GM12874 (cell line): ENCODE measurements around the gene NEIL1.
A peak's percentile ranks its signal among the peaks of the same experiment; 100 is the strongest.

Source experiments
- CTCF ChIP-seq: IDR thresholded peaks from 2 replicates; pipeline ENCODE4 v1.5.1; 2011; ENCODE audit warnings: low read depth, mild to moderate bottlenecking, control low read depth, low read length, moderate library complexity; ENCODE audit not compliant: insufficient read depth

NEIL1 gene

GRCh38 chr15:75346796-75347221 is at the start of gene NEIL1:
Gene NEIL1 (plus strand): TSS chr15:75347039. CDS start chr15:75348906, 1,867 bp downstream.
- no peak for TF ChIP-seq CTCF

- TF ChIP-seq CTCF, result peak; percentile 28; the same call in 1 of the 2 replicates
These were observed 47.5 kb upstream of the NEIL1 start for GRCh38 chr15:75299311-75299688.

- no peak for TF ChIP-seq CTCF
These were observed 44.5 kb upstream of the NEIL1 start for GRCh38 chr15:75302318-75302717.

GRCh38 chr15:75306188-75306587 is 40.7 kb upstream of the NEIL1 start:
- TF ChIP-seq CTCF, result no peak

- peak; percentile 73 for TF ChIP-seq CTCF
These were observed 39.0 kb upstream of the NEIL1 start for GRCh38 chr15:75307778-75308390.

GRCh38 chr15:75309711-75310110 is 37.1 kb upstream of the NEIL1 start:
- no peak for TF ChIP-seq CTCF

- TF ChIP-seq CTCF, result no peak
These were observed 33.6 kb upstream of the NEIL1 start for GRCh38 chr15:75313116-75313845.
